ENCODE measurements around the gene STN1. TPM values are rescaled to one million over a fixed set of nuclear protein-coding genes. Genes with fewer than 3 reads are reported as not detected.

STN1 gene
- total and polyA plus RNA-seq, 2 of the 4 experiments (the other 2 are of a cell fraction), result 17.8 to 32.3 TPM

DNA sequence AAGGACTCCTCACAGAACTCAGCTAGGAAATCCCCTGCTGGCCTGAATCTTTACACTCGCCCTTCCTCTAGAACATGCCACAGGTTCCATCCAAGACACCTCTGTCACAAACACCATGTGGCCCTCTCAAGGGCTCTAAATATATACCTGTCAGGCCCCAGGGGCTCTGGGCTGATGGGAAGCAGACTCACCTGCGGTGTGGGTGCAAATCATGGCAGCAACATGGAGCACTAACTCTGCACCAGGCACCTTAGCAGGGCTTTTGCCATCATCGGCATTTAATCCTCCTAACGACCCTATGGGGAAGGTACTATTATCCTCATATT, 80.0 kb downstream of the STN1 start:
- TF ChIP-seq MXI1 (IDR thresholded peaks at IDR 0.05; ENCODE audit: borderline replicate concordance, low read depth, low read length), result no peak
- no peak for TF ChIP-seq FOS (IDR thresholded peaks at IDR 0.05; ENCODE audit: low read depth, low read length)
- TF ChIP-seq NFE2L2 (IDR thresholded peaks at IDR 0.05; ENCODE audit: low read depth, low read length), result no peak
- H3K9ac ChIP-seq (ENCODE audit: low read depth, low read length), result no peak overlapping the region
- no peaks in the 10 kb centered on the region for H3K9me3 ChIP-seq (ENCODE audit: control insufficient read depth, insufficient read depth, low read length)
- peaks cover 32 to 69% of the 10 kb centered on the region in 2 experiments for H3K79me1 ChIP-seq (ENCODE audit: low read depth in 1 of 2, low read length in 2 of 2)
- ChIA-PET CTCF (interaction anchor here (1.5 to 1.6 kb wide), 2 partner anchors 10 kb away, joined by 3 to 4 read pairs; no protein-coding TSS in a partner anchor), POLR2A (ENCODE audit: unreplicated experiment) (interaction anchor here (1.3 kb wide), 1 partner anchor 11 kb away, joined by 3 read pairs; no protein-coding TSS in a partner anchor)
- no peak overlapping the region for H2AFZ ChIP-seq (replicated peaks; ENCODE audit: low read length, poor library complexity)
- no peak overlapping the region for H2BK120ac ChIP-seq (ENCODE audit: low read depth, low read length)
- peaks cover 9% of the 10 kb centered on the region; the same call in 1 of the 2 replicates for H4K20me1 ChIP-seq (ENCODE audit: insufficient read depth, low read length)
- no peak overlapping the region for H3K56ac ChIP-seq (ENCODE audit: extremely low read depth, insufficient read depth, low read length)
- H3K4me3 ChIP-seq (ENCODE audit: insufficient read depth, low read depth, low read length), result no peak overlapping the region
- H3K14ac ChIP-seq (replicated peaks; ENCODE audit: low read depth, low read length), result no peak overlapping the region
- no peak overlapping the region for H4K91ac ChIP-seq (ENCODE audit: insufficient read depth, low read depth, low read length)
- H2BK15ac ChIP-seq (ENCODE audit: low read depth, low read length), result no peak overlapping the region
- H4K8ac ChIP-seq (ENCODE audit: low read depth in 2 of 2, low read length in 2 of 2), result no peak overlapping the region
- BruUV-seq (replicated peaks), result no TSS peak
- dilution Hi-C loops (cut with HindIII; ENCODE audit: low sequenced_read_pairs, unreplicated experiment) (no loop called here), intact Hi-C loops (cut with micrococcal nuclease) (no loop called here), in situ Hi-C loops (cut with MboI; ENCODE audit: low sequenced_read_pairs) (no loop called here)
- H3K4ac ChIP-seq (ENCODE audit: low read depth, low read length), result no peak overlapping the region
- no peak overlapping the region for H3K18ac ChIP-seq (ENCODE audit: low read depth, low read length)
- ATAC-seq (ENCODE audit: low read depth) (no peak), DNase-seq (no peak)
- no peaks in the 10 kb centered on the region for H3K27me3 ChIP-seq (ENCODE audit: control insufficient read depth, insufficient read depth, low read length)
- no peaks in the 10 kb centered on the region for H3K36me3 ChIP-seq (ENCODE audit: control insufficient read depth, insufficient read depth, low read length)
- no peak overlapping the region for H2BK5ac ChIP-seq (ENCODE audit: low read depth, low read length, poor library complexity, severe bottlenecking)
- no peak overlapping the region for H2AK5ac ChIP-seq (ENCODE audit: low read depth, low read length)
- H4K5ac ChIP-seq (ENCODE audit: low read depth, low read length), result no peak overlapping the region
- peaks cover 8% of the 10 kb centered on the region for H3K9me1 ChIP-seq (ENCODE audit: insufficient read depth, low read length)
- WGBS, 2 experiments (ENCODE audit: extremely low coverage in 2 of 2, insufficient read length in 1 of 2), result no CpG with 5 or more reads among the region's 4 CpGs
- no peak overlapping the region for H3K27ac ChIP-seq (ENCODE audit: insufficient read depth, low read length)
- H3K4me2 ChIP-seq (ENCODE audit: low read depth, low read length), result no peak overlapping the region
- H2AK9ac ChIP-seq (replicated peaks; ENCODE audit: low read depth, low read length, poor library complexity), result no peak overlapping the region
- H3K4me1 ChIP-seq (ENCODE audit: control insufficient read depth, insufficient read depth, low read length), result peaks cover 10% of the 10 kb centered on the region; the same call in 1 of the 2 replicates
- H2BK20ac ChIP-seq (ENCODE audit: low read depth, low read length), result no peak overlapping the region
- no peak overlapping the region for H3K23ac ChIP-seq (ENCODE audit: low read depth, low read length)

All from IMR-90 (cell line).